ENCODE measurements around the gene PRICKLE4.
"Not testable (repeated sequence)": the region's sequence is repeated elsewhere in the genome, so short reads cannot be mapped to it uniquely, and the experiment has no call there.

The PRICKLE4 gene

DNA sequence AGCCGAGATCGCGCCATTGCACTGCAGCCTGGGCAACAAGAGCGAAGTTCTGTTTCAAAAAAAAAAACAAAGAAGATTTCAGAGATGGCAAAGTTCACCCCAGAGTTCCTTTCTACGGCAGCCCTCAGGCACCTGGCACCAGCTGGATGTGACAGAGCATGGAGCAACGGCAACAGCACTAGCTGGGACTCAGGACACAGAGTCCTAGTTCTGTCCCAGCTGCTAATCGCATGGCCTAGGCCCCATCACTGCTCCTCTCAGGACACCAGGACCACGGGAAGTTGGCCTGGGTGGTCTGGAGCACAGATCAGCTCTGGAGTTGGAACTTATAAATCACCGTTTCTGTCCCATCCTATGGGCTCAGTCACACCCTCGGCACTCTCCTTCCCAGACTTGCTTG, 34.5 kb upstream of the PRICKLE4 start:
- DNase-seq (ENCODE audit: low read depth), result no peak

DNA sequence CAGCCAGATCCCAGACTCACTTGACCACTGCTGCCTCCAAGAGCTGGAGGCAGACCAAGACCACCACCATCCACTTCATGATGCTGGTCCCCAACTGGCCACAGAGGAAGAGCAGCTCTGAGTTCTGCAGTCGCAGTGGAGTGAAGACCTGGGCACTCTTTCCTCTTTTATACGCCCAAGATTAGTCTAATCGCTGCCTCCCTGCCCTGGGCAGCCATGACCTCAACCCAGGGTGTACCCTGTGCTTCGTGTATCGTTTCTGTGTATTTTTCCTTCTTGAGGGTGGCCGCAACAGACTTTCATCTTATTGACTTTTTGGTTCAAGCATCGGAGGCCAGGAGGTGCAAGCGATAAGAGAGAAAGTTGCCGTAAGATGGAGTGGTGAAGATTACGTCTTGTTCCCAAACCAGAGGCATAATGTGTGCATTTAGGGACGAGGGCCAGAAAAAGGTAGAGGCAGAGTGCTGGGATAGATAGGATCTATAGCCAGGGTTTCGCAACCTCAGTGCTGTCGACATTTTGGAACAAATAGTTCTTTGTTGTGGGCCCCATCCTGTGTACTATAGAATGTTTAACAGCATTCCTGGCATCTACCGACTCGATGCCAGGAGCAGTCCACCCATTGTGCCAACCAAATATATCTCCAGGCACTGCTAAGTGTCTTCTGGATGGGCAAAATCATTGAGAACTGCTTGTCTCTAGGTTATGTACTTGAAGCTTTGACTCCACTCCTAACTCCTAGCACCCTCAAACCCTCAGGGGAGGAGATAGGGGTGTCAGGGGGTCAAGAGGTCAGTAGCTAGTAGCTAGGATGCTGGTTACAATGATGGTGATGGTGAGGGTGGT, 33.1 kb upstream of the PRICKLE4 start, which contains the start of gene PGC:
Gene PGC, minus strand, starts transcription at position 142 of the 846 bp plus-strand sequence. Its CDS starts 63 bp downstream, at position 79.
- no peak for DNase-seq (ENCODE audit: low read depth)

DNA sequence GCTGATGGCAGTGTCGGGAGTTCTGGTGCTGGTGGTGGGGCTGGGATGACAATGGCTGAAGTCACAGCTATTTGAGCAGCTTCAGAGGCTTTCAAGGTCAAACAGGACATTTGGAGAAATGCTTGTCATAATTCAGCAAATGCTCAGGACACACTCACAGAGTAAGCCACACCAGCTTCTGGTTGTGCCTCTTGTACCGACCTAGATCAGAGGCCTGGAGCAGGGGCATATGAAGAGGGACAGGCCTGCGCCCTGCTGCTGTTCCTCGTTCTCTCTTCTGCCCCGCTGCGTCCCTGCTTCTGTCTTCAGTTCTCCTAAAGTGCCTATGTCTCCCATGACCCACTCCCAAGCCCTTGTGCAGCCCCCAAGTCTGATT, 32.5 kb upstream of the PRICKLE4 start:
- DNase-seq (ENCODE audit: low read depth), result no peak

DNA sequence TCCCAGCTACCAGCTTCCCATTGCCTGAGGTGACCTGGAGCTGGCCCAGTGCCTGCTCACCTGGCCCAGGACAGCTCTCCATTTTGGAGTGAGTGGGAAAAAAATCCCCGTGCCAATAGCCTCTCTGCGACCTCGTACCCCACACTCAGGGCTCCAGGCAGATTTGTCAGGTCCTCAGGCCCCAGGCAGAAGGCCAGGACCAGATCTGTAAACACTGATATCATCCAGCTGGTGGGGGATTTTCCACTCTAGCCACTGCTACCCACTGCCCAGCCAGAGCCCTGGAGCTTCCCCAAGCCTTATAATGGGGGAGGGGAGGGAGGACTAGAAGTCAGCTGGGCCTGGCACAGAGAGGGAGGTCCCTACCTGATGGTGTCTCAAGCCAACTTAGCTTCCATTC, 32.0 kb upstream of the PRICKLE4 start:
- no peak for DNase-seq (ENCODE audit: low read depth)

DNA sequence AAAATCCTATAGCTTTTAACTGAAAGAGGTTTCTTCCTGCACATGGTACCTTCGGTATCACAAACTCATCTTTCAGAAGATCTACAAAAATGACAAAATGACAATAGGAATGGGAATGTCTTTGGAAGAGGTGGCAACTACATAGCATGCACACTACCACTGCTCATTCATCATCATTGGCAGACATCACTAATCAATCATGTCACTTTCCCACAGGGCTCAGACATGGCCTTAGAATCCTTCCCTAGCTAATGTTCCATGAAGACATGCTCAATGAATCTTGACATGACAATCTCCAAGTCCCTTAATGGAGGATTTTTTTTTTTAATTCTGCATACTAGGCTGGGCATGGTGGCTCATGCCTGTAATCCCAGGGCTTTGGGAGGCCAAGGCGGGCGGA, 30.2 kb upstream of the PRICKLE4 start:
- no peak for DNase-seq (ENCODE audit: low read depth)

DNA sequence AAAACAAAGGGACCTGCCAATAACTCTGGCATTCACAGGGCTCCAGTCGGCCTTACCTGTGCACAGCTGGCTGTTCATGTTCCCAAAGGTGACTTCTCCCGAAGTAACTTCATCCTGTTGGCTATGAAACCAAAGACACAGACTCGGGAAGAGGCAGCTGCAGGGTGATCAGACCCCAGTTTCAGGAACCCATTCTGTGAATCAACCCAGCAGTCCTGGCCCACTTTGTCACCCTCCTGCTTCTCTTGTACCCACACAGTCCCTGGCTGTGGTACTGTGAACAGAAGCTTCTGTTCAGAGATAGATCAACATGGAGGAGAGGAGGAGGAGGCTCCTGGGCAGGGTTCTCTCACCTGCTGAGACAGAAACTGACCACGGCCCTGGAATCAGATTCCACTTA, 24.7 kb upstream of the PRICKLE4 start:
- no peak for DNase-seq (ENCODE audit: low read depth)

DNA sequence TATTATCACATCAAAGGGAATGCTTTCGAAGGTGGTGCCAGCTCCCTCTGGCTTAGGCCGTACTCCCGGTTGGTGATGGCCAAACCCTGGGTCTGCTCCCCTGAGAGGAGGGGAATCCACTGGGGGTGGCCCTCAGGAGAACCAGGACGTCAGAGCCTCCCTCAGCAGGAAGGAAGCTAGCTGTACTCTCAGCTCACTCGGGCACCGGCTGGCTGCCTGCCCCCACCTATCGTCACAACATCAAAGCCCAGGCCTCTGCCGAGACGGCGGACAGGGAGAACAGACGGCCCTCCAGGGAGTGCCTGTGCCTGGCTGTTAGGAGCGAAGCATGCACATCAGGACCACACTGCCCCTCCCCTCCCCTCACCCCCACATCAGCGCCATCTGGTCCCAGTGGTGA, 24.2 kb upstream of the PRICKLE4 start:
- DNase-seq (ENCODE audit: low read depth), result no peak

DNA sequence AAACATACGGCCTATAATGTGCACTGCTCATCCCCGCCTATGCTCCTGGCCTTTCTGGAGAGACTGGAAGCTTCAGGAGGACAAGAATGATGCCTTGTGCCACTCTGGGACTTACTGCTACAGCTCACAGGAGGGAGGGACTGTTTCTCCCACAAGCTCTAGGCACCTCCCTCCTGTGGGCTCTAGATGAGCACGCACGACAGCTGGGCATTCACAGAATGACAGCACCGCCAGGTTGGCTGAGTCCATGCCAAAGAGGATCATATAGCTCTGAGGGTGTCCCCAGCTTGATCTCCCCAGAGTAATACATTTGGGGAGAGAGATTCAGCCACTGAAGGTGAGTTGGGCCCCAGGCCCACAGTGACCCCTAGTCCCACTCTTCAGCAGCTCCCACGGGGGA, 23.3 kb upstream of the PRICKLE4 start:
- no peak for DNase-seq (ENCODE audit: low read depth)

DNA sequence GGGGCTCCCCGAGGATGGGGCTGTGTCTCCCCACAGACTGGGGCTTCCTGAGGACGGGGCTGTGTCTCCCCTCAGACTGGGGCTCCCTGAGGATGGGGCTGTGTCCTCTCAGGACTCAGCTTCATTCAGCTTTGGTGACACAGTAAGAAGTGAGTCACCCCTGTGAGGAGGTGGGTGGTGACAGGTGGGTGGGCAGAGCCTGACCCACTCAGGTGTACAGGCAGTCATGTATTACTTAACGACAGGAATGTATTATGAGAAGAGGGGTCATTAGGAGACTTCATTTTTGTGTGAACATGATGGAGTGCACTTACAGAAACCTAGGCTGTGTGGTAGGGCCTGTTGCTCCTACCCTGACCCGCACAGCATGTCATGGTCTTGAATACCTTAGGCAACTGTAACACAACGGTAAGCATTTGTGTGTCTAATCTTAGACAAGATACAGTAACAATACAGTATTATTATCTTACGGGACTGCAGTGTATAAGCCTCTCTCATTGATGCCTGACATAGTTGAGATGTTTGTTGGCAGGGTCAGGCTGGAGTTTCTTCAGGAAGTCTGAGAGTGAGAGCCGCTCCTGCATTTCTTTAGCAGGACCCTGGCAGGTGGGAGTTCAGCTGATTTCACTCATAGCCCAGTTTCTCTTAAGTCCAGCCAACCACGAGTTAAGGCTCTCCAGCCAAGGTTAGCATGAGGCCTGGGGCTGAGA, 22.5 kb upstream of the PRICKLE4 start:
- peak; percentile 27 for DNase-seq (ENCODE audit: low read depth)

DNA sequence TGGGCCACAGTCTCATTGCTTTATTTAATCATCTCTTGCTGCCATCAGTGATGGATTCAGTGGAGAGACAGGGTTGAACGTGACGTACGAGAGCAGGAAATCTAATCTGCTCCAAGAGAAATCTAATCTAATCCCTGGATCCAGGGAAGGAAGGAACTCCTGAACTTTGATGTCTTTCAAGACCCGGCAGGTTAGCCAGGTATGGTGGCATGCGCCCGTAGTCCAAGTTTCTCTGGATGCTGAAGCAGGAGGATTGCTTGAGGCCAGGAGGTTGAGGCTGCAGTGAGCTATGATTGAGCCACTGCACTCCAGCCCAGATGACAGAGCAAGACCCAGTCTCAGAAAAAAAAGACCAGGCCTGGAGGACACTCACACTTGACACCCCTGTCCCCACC, 21.9 kb upstream of the PRICKLE4 start:
- DNase-seq (ENCODE audit: low read depth), result no peak

DNA sequence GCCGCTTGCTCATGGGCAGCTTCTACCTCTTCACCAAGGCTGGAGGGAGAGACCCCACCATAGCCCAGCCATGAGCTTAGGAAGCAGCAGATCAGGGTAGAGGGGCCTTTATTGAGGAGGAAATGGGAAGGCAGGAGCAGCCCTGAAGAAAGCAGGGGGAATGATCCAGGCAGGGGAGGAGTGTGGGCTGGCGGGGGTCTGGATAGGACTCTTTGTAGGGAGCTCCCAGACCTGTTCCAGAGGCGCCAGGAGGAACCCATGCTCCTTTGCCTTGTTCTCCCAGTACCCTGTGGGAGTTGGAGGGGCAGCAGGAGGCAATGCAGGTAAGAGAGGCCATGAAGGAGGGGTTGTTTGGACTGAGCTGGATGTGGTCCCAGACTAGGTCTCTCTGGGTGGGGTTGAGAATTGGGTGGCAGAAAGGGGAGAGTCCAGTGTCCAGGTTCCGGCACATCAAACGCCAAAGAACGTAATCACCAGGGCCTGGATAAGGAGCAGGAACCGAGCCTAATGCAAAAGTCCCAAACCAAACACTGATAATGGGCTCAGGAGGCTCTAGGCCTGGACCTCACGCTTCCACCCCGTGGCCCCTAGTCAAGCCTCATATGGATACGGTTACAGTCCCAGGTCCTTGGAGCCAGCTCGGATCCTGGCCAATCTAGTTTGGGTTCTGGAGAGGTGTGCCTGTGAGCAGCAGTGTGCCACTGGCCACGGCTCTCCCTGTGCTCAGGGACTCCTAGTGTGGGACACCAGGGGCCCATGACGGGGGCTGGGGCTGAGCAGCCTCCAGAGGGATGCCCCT, 21.3 kb upstream of the PRICKLE4 start:
- DNase-seq (ENCODE audit: low read depth), result no peak

DNA sequence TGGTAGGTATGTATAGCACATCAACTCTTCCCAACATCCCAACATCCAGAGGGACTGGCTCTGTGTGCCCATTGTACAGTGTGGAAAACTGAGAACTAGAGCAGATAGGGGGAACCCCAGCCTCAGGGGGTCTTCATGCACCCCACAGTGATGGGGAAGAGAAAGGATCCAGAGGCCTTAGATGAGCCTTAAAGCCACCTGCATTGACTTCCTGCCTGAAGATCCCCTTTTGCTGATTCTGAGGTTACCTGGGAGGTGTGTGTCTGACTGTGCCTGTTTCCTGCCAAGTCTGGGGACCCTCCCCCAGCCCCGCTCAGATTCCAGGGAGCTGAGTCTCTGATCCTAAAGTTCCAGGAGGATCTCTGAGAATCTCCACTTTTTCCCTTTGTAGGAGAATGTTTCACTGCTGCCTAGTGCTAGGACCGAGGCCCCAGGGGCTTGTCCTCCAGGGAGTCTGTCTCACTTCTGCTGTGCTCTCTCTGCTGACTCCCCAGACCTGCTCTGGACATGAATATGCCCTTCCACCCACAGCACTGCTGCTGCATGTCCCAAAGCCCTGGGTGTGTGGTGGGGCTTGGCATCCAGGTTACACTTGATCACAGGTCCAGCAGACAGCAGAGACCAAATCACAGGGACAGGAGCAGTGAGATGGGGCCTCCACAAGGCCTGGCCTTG, 20.5 kb upstream of the PRICKLE4 start:
- no peak for DNase-seq (ENCODE audit: low read depth)

DNA sequence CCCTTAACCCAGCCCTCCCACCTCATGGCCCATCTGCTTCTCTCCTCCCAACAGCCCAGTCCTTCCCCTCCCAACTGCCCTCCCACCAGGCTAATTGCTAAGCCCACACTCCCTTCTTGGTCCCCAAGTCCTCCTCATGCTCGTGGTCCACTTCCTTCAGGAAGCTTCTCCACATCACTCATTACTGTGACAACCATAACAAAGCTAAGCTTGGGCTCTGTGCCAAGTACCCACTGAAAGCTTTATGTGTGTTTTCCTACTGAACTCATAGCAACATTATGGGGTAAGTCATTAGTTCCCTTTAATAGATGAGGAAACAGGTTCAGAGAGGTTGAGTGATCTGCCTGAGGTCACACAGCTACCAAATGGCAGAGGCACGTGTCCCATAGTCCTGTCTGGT, 17.1 kb upstream of the PRICKLE4 start:
- DNase-seq (ENCODE audit: low read depth), result no peak

DNA sequence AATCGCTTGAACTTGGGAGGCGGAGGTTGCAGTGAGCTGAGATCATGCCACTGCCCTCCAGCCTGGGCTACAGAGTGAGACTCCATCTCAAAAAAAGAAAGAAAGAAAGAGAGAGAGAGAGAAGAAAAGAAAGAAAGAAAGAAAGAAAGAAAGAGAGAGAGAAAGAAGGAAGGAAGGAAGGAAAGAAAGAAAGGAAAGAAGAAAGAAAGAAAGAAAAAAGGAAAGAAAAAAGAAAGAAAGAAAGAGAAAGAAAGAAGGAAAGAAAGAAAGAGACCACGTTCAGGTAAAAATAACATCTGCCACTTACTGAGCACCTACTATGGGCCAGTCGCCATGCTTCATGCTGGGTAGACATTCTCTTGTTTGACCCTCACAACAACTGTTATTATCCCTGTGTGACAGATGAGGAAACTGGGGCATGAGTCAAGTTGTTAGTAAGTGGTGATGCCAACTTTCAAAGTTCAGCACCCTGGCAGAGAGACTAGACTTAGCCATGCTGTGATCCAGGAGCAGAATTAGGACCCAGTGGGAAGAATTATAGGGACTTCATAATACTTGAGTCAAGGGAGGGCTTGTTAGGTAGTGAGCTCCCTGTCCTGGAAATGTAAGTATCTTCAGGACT, 14.4 kb upstream of the PRICKLE4 start:
- DNase-seq (ENCODE audit: low read depth), result not testable (repeated sequence)

DNA sequence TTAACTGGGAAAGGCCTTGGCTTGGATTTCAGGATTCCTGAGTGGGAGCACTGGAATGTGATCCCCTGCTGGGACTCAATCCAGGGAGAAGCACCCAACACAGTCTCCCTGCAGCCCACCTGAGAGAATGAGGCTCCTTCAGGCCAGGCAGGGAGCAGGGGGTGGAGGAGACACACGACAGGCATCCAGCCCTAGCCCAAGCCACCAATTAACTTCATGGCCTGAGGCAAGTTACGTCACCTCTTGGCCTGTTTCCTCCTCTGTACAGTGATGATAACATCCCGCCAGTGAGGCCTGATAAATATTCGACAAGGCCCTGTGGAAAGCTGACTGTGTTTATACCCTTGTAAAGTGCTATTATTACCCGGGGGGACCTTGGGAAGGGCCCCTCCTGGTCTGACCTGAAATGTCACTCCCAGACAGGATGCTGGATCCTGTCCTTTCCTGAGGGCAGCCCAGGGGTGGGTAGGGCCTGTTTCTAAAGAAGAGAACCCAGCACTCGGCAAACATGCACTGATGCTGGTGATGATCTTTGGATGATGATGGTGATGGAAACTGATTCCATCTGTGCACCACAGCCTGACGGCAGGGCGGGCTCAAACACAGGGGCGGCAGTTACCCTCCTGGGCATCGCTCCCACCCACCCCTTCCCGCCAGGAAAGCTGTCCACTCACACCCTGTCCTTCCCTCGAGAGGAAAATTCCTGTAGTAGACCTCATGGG, 13.3 kb upstream of the PRICKLE4 start:
- DNase-seq (ENCODE audit: low read depth), result no peak

DNA sequence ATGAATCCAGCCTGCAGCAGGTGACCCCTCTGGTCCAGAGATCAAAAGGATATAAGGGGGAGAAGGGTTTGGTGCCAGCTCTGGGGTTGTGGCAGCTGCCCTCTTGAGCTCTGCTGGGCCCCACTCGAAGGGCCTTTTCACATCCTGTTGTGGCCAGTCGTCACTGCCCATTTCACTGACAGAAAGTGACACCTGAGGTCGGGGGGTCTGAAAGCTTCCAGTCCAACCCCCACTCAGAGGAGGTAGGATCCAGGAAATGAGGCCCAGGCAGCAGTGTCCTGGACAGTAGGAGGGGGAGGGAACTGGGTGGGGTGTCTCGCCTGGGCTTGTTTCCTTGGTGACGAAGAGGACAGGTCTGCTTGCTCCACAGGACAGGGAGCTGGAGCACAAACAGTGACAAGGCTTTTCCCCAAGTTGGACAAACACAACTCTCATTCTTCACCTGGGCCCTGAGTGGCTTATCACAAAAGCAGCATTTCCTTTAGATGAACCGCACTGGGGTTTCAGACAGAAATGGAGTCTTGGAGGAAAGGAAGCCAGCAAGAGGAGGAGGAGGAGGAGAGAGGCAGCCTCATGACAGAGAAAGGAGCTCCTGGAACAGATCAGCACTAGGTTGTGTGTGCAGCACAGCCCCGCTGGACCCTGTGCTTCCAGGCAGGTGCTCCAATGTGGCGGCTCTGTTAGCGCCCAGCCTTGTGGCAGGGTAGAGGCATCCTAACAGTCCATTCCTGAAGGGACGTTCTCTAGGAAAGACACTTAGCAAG, 11.9 kb upstream of the PRICKLE4 start:
- DNase-seq (ENCODE audit: low read depth), result no peak

DNA sequence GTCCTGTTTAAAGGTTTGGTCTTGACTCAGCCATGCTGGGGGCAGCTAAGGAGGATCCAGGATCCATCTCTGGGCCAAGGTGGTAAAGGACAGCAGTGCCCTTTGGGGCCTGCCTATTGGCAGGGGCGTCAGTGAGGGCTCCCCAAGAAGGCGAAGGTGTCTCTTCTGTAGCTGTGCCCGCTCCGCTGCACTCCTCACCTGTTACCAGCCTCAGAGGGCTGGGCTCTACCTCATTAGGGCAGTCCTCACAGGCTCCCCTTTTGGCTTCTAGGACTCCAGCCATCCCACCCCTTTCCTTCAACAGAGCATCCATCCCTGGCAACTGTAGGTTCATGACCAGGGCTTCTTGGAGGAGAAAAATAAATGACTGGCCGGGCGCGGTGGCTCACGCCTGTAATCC, 11.2 kb upstream of the PRICKLE4 start:
- no peak for DNase-seq (ENCODE audit: low read depth)

DNA sequence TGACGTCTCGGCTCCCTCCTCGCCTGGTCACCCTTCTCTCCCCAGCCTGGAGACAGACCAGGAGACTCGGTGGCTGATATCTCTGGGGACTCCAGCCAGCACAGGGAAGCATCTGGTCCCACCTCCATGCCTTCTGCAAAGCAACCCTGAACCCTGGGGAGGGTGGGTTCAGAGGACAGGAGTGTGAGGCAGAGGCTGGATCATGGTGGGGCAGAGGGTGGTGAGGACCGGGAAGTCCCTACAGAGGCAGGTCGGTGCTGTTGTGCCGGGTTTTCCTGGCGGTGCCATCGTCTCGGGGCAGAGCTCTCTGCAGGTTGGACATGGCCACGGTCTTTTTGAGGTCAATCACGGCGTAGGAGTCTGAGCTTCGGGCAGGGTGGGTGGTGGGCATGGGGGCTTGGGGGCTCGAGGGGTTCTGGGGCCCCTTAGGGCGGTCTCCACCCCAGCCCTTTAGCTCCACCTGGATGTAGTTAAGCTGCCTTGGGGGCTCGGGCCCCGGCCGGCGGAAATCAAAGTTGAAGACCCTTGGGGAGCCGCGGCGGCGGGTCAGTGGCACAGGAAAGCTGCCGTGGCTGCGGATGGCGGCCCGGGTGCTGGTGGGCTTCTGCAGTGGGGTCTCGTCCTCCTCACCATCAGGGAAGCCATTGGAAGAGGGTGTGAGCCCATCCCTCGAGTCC, 10.1 kb upstream of the PRICKLE4 start:
- no peak for DNase-seq (ENCODE audit: low read depth)
